Measurements from ENCODE around the gene TSPOAP1. TPM values are rescaled to one million over a fixed set of nuclear protein-coding genes. Genes with fewer than 3 reads are reported as not detected.

Gene TSPOAP1
- total RNA-seq, 2 donors from 2014 or later = 31.3 to 36.8 TPM

- Mint-ChIP-seq H3K4me3 (no peak overlapping the region), H3K4me1 (peaks cover 18% of the 10 kb centered on the region), H3K27me3 (ENCODE audit: insufficient read depth) (peaks cover 36% of the 10 kb centered on the region), H3K9me3 (no peaks in the 10 kb centered on the region), H3K36me3 (ENCODE audit: low read depth) (no peaks in the 10 kb centered on the region), H3K27ac (no peak overlapping the region)
- 84% methylated on average over 6 of the region's 6 CpGs; no CpG with 5 or more reads in 1 of the 2 experiments for WGBS, 2 experiments (ENCODE audit: insufficient coverage in 1 of 2, insufficient read length in 1 of 2)
- H3K9me3 ChIP-seq (ENCODE audit: control insufficient read depth, low read length) = no peaks in the 10 kb centered on the region
- no peak for DNase-seq
- peaks cover 8% of the 10 kb centered on the region for H3K4me1 ChIP-seq (ENCODE audit: control insufficient read depth, insufficient read depth, low read length)
- H3K36me3 ChIP-seq (ENCODE audit: control insufficient read depth, insufficient read depth, low read length) = no peaks in the 10 kb centered on the region
- no peak overlapping the region for H3K9ac ChIP-seq (ENCODE audit: extremely low read depth, low read length, poor library complexity, severe bottlenecking)
- H3K27me3 ChIP-seq (ENCODE audit: control insufficient read depth, insufficient read depth, low read length, poor library complexity, severe bottlenecking) = no peaks in the 10 kb centered on the region
- H3K4me3 ChIP-seq (ENCODE audit: low read length) = no peak overlapping the region
- TF ChIP-seq CTCF (conservative IDR thresholded peaks at IDR 0.05) = no peak
- H3K27ac ChIP-seq (ENCODE audit: low read depth, low read length) = no peak overlapping the region
Observed at GRCh38 chr17:58282442-58282841, 46.2 kb downstream of the TSPOAP1 start.

- peaks cover 8% of the 10 kb centered on the region for H3K4me1 ChIP-seq (ENCODE audit: control insufficient read depth, insufficient read depth, low read length)
- DNase-seq = no peak
- Mint-ChIP-seq H3K4me3 (no peak overlapping the region), H3K27ac (no peak overlapping the region), H3K9me3 (no peaks in the 10 kb centered on the region), H3K36me3 (ENCODE audit: low read depth) (no peaks in the 10 kb centered on the region), H3K4me1 (peaks cover 18% of the 10 kb centered on the region), H3K27me3 (ENCODE audit: insufficient read depth) (peaks cover 36% of the 10 kb centered on the region)
- no peak overlapping the region for H3K4me3 ChIP-seq (ENCODE audit: low read length)
- WGBS, 2 experiments (ENCODE audit: insufficient coverage in 1 of 2, insufficient read length in 1 of 2) = 79% methylated on average over 2 of the region's 2 CpGs; no CpG with 5 or more reads in 1 of the 2 experiments
- no peaks in the 10 kb centered on the region for H3K36me3 ChIP-seq (ENCODE audit: control insufficient read depth, insufficient read depth, low read length)
- no peaks in the 10 kb centered on the region for H3K9me3 ChIP-seq (ENCODE audit: control insufficient read depth, low read length)
- H3K9ac ChIP-seq (ENCODE audit: extremely low read depth, low read length, poor library complexity, severe bottlenecking) = no peak overlapping the region
- no peak for TF ChIP-seq CTCF (conservative IDR thresholded peaks at IDR 0.05)
- no peak overlapping the region for H3K27ac ChIP-seq (ENCODE audit: low read depth, low read length)
- H3K27me3 ChIP-seq (ENCODE audit: control insufficient read depth, insufficient read depth, low read length, poor library complexity, severe bottlenecking) = no peaks in the 10 kb centered on the region
Observed at GRCh38 chr17:58281511-58282011, 47.0 kb downstream of the TSPOAP1 start.

- H3K4me3 ChIP-seq (ENCODE audit: low read length) = no peak within 1 kb of the TSS
- H3K4me1 ChIP-seq (ENCODE audit: control insufficient read depth, insufficient read depth, low read length) = peaks cover 8% of the 10 kb centered on the region
- peaks cover 41% of the 10 kb centered on the region for H3K27me3 Mint-ChIP-seq (ENCODE audit: insufficient read depth)
- TF ChIP-seq CTCF (conservative IDR thresholded peaks at IDR 0.05) = no peak
- no peaks in the 10 kb centered on the region for H3K9me3 ChIP-seq (ENCODE audit: control insufficient read depth, low read length)
- no peak within 1 kb of the TSS for H3K9ac ChIP-seq (ENCODE audit: extremely low read depth, low read length, poor library complexity, severe bottlenecking)
- no peaks in the 10 kb centered on the region for H3K27me3 ChIP-seq (ENCODE audit: control insufficient read depth, insufficient read depth, low read length, poor library complexity, severe bottlenecking)
- no peaks in the 10 kb centered on the region for H3K36me3 Mint-ChIP-seq (ENCODE audit: low read depth)
- H3K27ac Mint-ChIP-seq = no peak within 1 kb of the TSS
- no peaks in the 10 kb centered on the region for H3K36me3 ChIP-seq (ENCODE audit: control insufficient read depth, insufficient read depth, low read length)
- WGBS, 2 experiments (ENCODE audit: insufficient coverage in 1 of 2, insufficient read length in 1 of 2) = 97% methylated on average over 4 of the region's 5 CpGs; no CpG with 5 or more reads in 1 of the 2 experiments
- no peak within 1 kb of the TSS for H3K27ac ChIP-seq (ENCODE audit: low read depth, low read length)
- H3K4me1 Mint-ChIP-seq = peaks cover 18% of the 10 kb centered on the region
- no peak for DNase-seq
- no peaks in the 10 kb centered on the region for H3K9me3 Mint-ChIP-seq
- no peak within 1 kb of the TSS for H3K4me3 Mint-ChIP-seq
Observed at GRCh38 chr17:58280480-58281217, 47.9 kb downstream of the TSPOAP1 start, which contains the start of gene MPO. Gene MPO (minus strand): TSS chr17:58280935. CDS start chr17:58280758, 177 bp downstream.
